ENCODE data around the gene RELB. TPM values are rescaled to one million over a fixed set of nuclear protein-coding genes. Genes with fewer than 3 reads are reported as not detected.

The RELB gene
- total RNA-seq, 4 donors from 2014 or later = 8.4 to 21.5 (median 12.9) TPM

DNA sequence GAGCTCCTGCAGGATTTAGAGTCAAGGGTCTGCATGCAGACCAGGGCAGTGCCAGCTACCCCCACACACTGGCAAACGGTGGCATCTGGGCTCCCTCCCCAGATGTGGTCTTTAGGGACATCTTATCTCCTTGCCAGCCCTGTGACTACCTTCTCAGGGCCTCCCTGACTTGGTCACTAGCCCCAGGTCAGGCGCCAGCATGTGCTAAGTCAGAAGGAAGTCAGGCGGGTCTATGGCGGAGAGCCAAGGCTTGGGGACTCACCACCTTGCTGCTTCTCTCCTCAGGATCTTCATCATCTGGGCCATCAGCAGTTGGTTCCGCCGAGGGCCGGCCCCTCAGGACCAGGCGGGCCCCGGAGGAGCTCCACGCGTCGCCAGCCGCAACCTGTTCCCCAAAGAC lies 28.5 kb upstream of the RELB start:
- no peak for ATAC-seq
- intact Hi-C loops (cut with DNase I; ENCODE audit: low total_unique reads) = no loop called here
- TF ChIP-seq, protein P1, sequence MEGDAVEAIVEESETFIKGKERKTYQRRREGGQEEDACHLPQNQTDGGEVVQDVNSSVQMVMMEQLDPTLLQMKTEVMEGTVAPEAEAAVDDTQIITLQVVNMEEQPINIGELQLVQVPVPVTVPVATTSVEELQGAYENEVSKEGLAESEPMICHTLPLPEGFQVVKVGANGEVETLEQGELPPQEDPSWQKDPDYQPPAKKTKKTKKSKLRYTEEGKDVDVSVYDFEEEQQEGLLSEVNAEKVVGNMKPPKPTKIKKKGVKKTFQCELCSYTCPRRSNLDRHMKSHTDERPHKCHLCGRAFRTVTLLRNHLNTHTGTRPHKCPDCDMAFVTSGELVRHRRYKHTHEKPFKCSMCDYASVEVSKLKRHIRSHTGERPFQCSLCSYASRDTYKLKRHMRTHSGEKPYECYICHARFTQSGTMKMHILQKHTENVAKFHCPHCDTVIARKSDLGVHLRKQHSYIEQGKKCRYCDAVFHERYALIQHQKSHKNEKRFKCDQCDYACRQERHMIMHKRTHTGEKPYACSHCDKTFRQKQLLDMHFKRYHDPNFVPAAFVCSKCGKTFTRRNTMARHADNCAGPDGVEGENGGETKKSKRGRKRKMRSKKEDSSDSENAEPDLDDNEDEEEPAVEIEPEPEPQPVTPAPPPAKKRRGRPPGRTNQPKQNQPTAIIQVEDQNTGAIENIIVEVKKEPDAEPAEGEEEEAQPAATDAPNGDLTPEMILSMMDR (IDR thresholded peaks at IDR 0.05 in 4 of 5, conservative IDR thresholded peaks at IDR 0.05 in 1 of 5) = no peak
- TF ChIP-seq POLR2A (IDR thresholded peaks at IDR 0.05) = no peak
- Histone ChIP-seq H3K27me3 (no peaks in the 10 kb centered on the region), H3K4me1 (no peaks in the 10 kb centered on the region), H3K27ac (no peak overlapping the region), H3K4me3 (no peak overlapping the region), H3K9me3 (no peaks in the 10 kb centered on the region), H3K36me3 (peaks cover 4 to 41% of the 10 kb centered on the region in 2 donors)
- DNase-seq = no peak
- in situ Hi-C loops (cut with MboI; ENCODE audit: low sequenced_read_pairs in 4 of 4) = no loop called here

- no peaks in the 10 kb centered on the region for H3K9me3 ChIP-seq
- peaks cover 4 to 54% of the 10 kb centered on the region in 2 donors for H3K36me3 ChIP-seq
- no peak overlapping the region for H3K4me3 ChIP-seq
- no peaks in the 10 kb centered on the region for H3K27me3 ChIP-seq
- ATAC-seq = no peak
- no peak for DNase-seq
- in situ Hi-C loops (cut with MboI; ENCODE audit: low sequenced_read_pairs in 4 of 4) (no loop called here), intact Hi-C loops (cut with DNase I; ENCODE audit: low total_unique reads) (no loop called here)
- TF ChIP-seq, protein P1 (IDR thresholded peaks at IDR 0.05 in 4 of 5, conservative IDR thresholded peaks at IDR 0.05 in 1 of 5) = no peak
- no peak for TF ChIP-seq POLR2A (IDR thresholded peaks at IDR 0.05)
- no peak overlapping the region for H3K27ac ChIP-seq
- H3K4me1 ChIP-seq = no peaks in the 10 kb centered on the region
These were observed 27.1 kb upstream of the RELB start for GRCh38 chr19:44973982-44974735.

DNA sequence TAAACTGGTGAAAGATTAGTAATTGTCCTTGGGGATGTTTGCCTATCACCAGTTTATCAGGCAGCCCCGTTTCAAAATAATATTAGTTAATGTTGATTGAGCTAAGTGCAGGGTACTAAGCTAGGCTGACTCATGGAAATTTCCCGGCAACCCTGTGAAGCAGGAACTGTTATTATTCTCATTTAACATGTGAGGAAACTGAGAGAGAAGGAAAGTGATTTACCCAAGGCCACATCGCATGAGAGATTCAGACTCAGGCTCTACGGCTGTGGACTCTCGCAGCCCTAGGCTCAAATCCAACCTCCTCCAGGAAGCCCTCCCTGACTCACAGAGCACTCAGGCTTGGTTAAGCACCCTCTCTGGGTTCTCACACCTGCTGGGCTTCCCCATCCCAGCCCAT lies 26.4 kb upstream of the RELB start:
- intact Hi-C loops (cut with DNase I; ENCODE audit: low total_unique reads) = no loop called here
- peaks cover 4 to 61% of the 10 kb centered on the region in 2 donors for H3K36me3 ChIP-seq
- H3K27ac ChIP-seq = no peak overlapping the region
- no peaks in the 10 kb centered on the region for H3K9me3 ChIP-seq
- H3K27me3 ChIP-seq = no peaks in the 10 kb centered on the region
- in situ Hi-C loops (cut with MboI; ENCODE audit: low sequenced_read_pairs in 4 of 4) = no loop called here
- H3K4me3 ChIP-seq = no peak overlapping the region
- TF ChIP-seq POLR2A (IDR thresholded peaks at IDR 0.05) = no peak
- TF ChIP-seq, protein P1 (IDR thresholded peaks at IDR 0.05 in 4 of 5, conservative IDR thresholded peaks at IDR 0.05 in 1 of 5) = no peak
- ATAC-seq = no peak
- no peaks in the 10 kb centered on the region for H3K4me1 ChIP-seq
- DNase-seq = no peak

DNA sequence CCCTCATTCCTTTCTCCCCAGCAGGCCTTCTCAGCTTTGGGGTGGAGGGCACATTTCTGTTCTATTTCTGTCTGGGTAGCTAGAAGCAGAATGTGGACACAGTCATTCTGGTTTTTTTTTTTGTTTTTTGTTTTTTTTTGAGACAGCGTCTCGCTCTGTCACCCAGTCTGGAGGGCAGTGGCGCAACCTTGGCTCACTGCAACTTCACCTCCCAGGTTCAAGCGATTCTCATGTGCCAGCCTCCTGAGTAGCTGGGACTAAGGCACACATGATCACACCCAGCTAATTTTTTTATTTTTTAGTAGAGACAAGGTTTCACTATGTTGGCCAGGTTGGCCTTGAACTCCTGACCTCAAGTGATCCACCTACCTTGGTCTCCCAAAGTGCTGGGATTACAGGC lies 25.8 kb upstream of the RELB start:
- DNase-seq (no peak), ATAC-seq (no peak)
- Histone ChIP-seq H3K36me3 (peaks cover 4 to 67% of the 10 kb centered on the region in 2 donors), H3K27ac (no peak overlapping the region), H3K27me3 (no peaks in the 10 kb centered on the region), H3K4me3 (no peak overlapping the region), H3K4me1 (no peaks in the 10 kb centered on the region), H3K9me3 (no peaks in the 10 kb centered on the region)
- in situ Hi-C loops (cut with MboI; ENCODE audit: low sequenced_read_pairs in 4 of 4) (no loop called here), intact Hi-C loops (cut with DNase I; ENCODE audit: low total_unique reads) (no loop called here)
- TF ChIP-seq POLR2A (IDR thresholded peaks at IDR 0.05) = no peak
- TF ChIP-seq, protein P1 (IDR thresholded peaks at IDR 0.05 in 4 of 5, conservative IDR thresholded peaks at IDR 0.05 in 1 of 5) = no peak

All from gastrocnemius medialis (tissue), 4 donors.